LoVo (cell line): ENCODE measurements around the gene RAPGEFL1.
"Not testable (repeated sequence)": the region's sequence is repeated elsewhere in the genome, so short reads cannot be mapped to it uniquely, and the experiment has no call there.

Experiments
- DNase-seq: peaks from one replicate; pipeline ENCODE4 v3.0.0-alpha.2; 2016; ENCODE audit warnings: low spot score

Gene RAPGEFL1

GRCh38 chr17:40177275-40177874, at the start of gene RAPGEFL1:
Gene RAPGEFL1, plus strand, starts transcription at chr17:40177470. Its CDS starts 392 bp downstream, at chr17:40177862.
- peak; percentile 37 for DNase-seq

- DNase-seq: no peak
These were observed 47.8 kb upstream of the RAPGEFL1 start for GRCh38 chr17:40129498-40129897.

GRCh38 chr17:40130352-40131042, 46.8 kb upstream of the RAPGEFL1 start:
- DNase-seq: no peak

GRCh38 chr17:40134184-40134583, 43.1 kb upstream of the RAPGEFL1 start:
- no peak for DNase-seq

GRCh38 chr17:40135817-40136216, 41.5 kb upstream of the RAPGEFL1 start:
- no peak for DNase-seq

- DNase-seq: no peak
These were observed 37.7 kb upstream of the RAPGEFL1 start for GRCh38 chr17:40139566-40140058.

GRCh38 chr17:40143166-40143565, 34.1 kb upstream of the RAPGEFL1 start:
- DNase-seq: not testable (repeated sequence)

- no peak for DNase-seq
These were observed 31.8 kb upstream of the RAPGEFL1 start for GRCh38 chr17:40145476-40145875.

GRCh38 chr17:40148527-40148926, 28.7 kb upstream of the RAPGEFL1 start:
- DNase-seq: no peak

- DNase-seq: no peak
These were observed 27.0 kb upstream of the RAPGEFL1 start for GRCh38 chr17:40150276-40150675.

- DNase-seq: no peak
These were observed 25.8 kb upstream of the RAPGEFL1 start for GRCh38 chr17:40151414-40151963.

- no peak for DNase-seq
These were observed 23.6 kb upstream of the RAPGEFL1 start for GRCh38 chr17:40153603-40154236.

GRCh38 chr17:40157973-40158372, 19.3 kb upstream of the RAPGEFL1 start:
- DNase-seq: no peak

- DNase-seq: no peak
These were observed 18.7 kb upstream of the RAPGEFL1 start for GRCh38 chr17:40158438-40159013.

- no peak for DNase-seq
These were observed 17.8 kb upstream of the RAPGEFL1 start for GRCh38 chr17:40159456-40159855.

- no peak for DNase-seq
These were observed 9.5 kb upstream of the RAPGEFL1 start for GRCh38 chr17:40167685-40168261.

- peak; percentile 58 for DNase-seq
These were observed 8.9 kb upstream of the RAPGEFL1 start for GRCh38 chr17:40168262-40168832.

GRCh38 chr17:40170325-40170724, 6.9 kb upstream of the RAPGEFL1 start:
- no peak for DNase-seq

GRCh38 chr17:40171750-40172149, 5.5 kb upstream of the RAPGEFL1 start:
- no peak for DNase-seq

GRCh38 chr17:40173091-40173777, 4.0 kb upstream of the RAPGEFL1 start:
- no peak for DNase-seq

- no peak for DNase-seq
These were observed 3.5 kb upstream of the RAPGEFL1 start for GRCh38 chr17:40173778-40174135.
